Right cardiac atrium (tissue), 5 donors: ENCODE measurements around the gene NRG4. TPM values are rescaled to one million over a fixed set of nuclear protein-coding genes. Genes with fewer than 3 reads are reported as not detected.
"Not testable (repeated sequence)": the region's sequence is repeated elsewhere in the genome, so short reads cannot be mapped to it uniquely, and the experiment has no call there.

Source experiments
- ATAC-seq, 2 donors: fragments of 200-7000 bp; cut with Tn5 transposase; one replicate each; pipeline versions ENCODE4 v1.8.0 to v1.9.1; 2020; ENCODE audit warnings: moderate library complexity in 2 of 2, mild to moderate bottlenecking in 1 of 2
- DNase-seq, 3 donors: peaks; one replicate each; pipeline ENCODE4 v3.0.0-alpha.2; 2020
- H3K27ac ChIP-seq: one replicate; pipeline ENCODE4 v1.5.1; 2013; ENCODE audit warnings: mild to moderate bottlenecking, low read length, control low read depth, moderate library complexity
- H3K27me3 ChIP-seq: one replicate; pipeline ENCODE4 v1.6.1; 2013; ENCODE audit not compliant: control insufficient read depth, insufficient read depth
- H3K4me1 ChIP-seq: one replicate; pipeline ENCODE4 v1.6.1; 2013; ENCODE audit warnings: low read length; ENCODE audit not compliant: control insufficient read depth, insufficient read depth
- H3K4me3 ChIP-seq: one replicate; pipeline ENCODE4 v1.5.1; 2013; ENCODE audit warnings: low read length, control low read depth
- H3K9me3 ChIP-seq: one replicate; pipeline ENCODE4 v1.6.1; 2013; ENCODE audit warnings: low read length; ENCODE audit not compliant: control insufficient read depth
- WGBS: extraction: QIAGEN DNeasy Blood & Tissue Kit; methylation state at CpG from one replicate; pipeline ENCODE4 v1.1.7; 2013; 5-methylcytosine and 5-hydroxymethylcytosine counted together
- intact Hi-C, 4 donors: fragments of 100-400 bp; cut with DNase I; formaldehyde crosslinking; loops; one replicate each; pipeline versions ENCODE4 v1.11.0 to v1.14.0; 2022 to 2023
- polyA plus RNA-seq: library from polyadenylated mRNA; stranded (reverse); fragments of 200-250 nt; gene quantifications from one replicate; pipeline ENCODE4 v1.2.3, GENCODE V29; 2013
- total RNA-seq, 4 donors: library from RNA; stranded (reverse); fragmentation: NEBNext Ultra II Directional; extraction: Animal tissue kit (Norgen Biotek cat#: 25700); gene quantifications; one replicate each; pipeline ENCODE4 v1.2.1, GENCODE V29; 2021
- donor health status: healthy with polysubstance abuse.
- donor health status: DM: no; HTN: yes; CAD: no.
- donor health status: DM: no; HTN: no; CAD: no.
- donor health status: DM: no; HTN: yes; CAD: no; lungs with severe emphysema.
- donor health status: DM: yes; HTN: yes; CAD: no.

The NRG4 gene
- total and polyA plus RNA-seq, 5 donors = 0.34 TPM; not detected in 4

- ATAC-seq (no peak), DNase-seq (no peak)
- intact Hi-C loops = no loop called here
- Histone ChIP-seq H3K27ac (no peak overlapping the region), H3K27me3 (no peaks in the 10 kb centered on the region), H3K4me3 (no peak overlapping the region), H3K4me1 (no peaks in the 10 kb centered on the region), H3K9me3 (no peaks in the 10 kb centered on the region)
Observed at GRCh38 chr15:75992897-75993296, 19.3 kb downstream of the NRG4 start.

DNA sequence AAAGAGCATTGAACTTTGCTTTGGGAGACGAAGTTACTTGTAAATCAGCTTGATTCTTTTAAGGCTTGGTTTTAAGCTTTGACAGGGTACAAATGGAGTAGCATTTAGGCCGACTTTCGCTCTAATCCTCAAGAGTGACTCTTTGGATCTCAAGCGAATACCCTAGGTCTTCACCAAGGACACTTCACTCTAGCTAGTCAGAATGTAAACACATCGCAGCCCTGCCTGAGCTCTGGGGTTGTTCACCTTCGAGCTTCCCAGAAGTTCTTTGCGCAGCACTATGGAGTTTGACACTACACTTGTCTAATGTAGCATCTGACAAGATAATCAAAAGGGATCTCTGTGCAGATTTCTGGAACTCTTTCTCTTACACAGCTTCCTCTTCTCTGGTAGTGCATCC is 22.3 kb downstream of the NRG4 start:
- Histone ChIP-seq H3K4me1 (no peaks in the 10 kb centered on the region), H3K9me3 (no peaks in the 10 kb centered on the region), H3K27ac (no peak overlapping the region), H3K4me3 (no peak overlapping the region), H3K27me3 (no peaks in the 10 kb centered on the region)
- ATAC-seq = no peak
- WGBS = 88% methylated on average over 7 of the region's 7 CpGs
- intact Hi-C loops = no loop called here
- no peak for DNase-seq

GRCh38 chr15:75989045-75989444 is 23.2 kb downstream of the NRG4 start:
- H3K4me1 ChIP-seq = no peaks in the 10 kb centered on the region
- intact Hi-C loops = no loop called here
- no peak overlapping the region for H3K4me3 ChIP-seq
- no peaks in the 10 kb centered on the region for H3K9me3 ChIP-seq
- no peak overlapping the region for H3K27ac ChIP-seq
- no peak for ATAC-seq
- no peaks in the 10 kb centered on the region for H3K27me3 ChIP-seq
- 83% methylated on average over 2 of the region's 2 CpGs for WGBS
- DNase-seq = no peak

DNA sequence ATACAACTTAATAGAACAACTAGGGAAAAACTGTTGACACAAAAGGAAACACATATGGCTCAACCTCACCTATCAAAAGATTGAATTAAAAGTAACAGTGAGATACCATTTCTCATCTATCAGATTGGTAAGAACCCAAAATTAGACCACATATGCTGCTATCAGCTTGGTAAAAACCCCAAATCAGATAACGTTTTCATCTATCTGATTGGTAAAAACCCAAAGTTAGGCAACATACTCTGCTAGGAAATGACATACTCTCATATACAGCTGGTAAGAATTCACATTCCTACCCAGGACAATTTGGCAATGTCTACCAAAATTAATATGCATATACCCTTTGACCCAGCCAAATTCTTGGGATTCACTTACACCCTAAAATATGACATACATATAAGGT is 26.3 kb downstream of the NRG4 start:
- H3K9me3 ChIP-seq = no peaks in the 10 kb centered on the region
- H3K4me1 ChIP-seq = no peaks in the 10 kb centered on the region
- no peak overlapping the region for H3K4me3 ChIP-seq
- 63% methylated on average over 1 of the region's 1 CpG for WGBS
- H3K27me3 ChIP-seq = no peaks in the 10 kb centered on the region
- intact Hi-C loops = no loop called here
- DNase-seq (no peak), ATAC-seq (no peak)
- H3K27ac ChIP-seq = no peak overlapping the region

- ATAC-seq, H3K4me3 ChIP-seq, intact Hi-C loops, H3K27ac ChIP-seq, H3K9me3 ChIP-seq, H3K4me1 ChIP-seq, DNase-seq, H3K27me3 ChIP-seq: not testable (repeated sequence)
- 92% methylated on average over 3 of the region's 3 CpGs for WGBS
Observed at GRCh38 chr15:75984706-75985105, 27.5 kb downstream of the NRG4 start.

DNA sequence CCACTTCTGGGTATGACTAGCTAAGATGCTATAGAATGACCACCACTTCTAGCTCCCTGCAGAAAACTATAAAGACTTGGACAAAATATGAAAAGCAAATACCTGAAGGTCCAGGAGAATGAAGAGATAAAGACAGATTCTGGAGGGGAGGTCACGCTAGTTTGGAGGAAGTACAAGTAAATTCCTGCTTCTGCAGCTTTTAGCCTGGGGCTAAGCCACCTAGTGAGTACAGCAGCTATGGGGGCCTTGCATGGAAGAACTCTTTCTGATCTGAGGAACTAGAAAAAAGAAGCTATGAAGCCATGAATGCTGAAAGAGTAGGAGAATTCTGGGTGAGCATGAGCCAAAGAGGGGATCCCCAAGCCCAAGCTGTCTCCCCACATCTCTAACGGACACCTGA is 29.8 kb downstream of the NRG4 start:
- no peak overlapping the region for H3K27ac ChIP-seq
- intact Hi-C loops = no loop called here
- no peak overlapping the region for H3K4me3 ChIP-seq
- no peaks in the 10 kb centered on the region for H3K9me3 ChIP-seq
- no peaks in the 10 kb centered on the region for H3K27me3 ChIP-seq
- DNase-seq (no peak), ATAC-seq (no peak)
- WGBS = 87% methylated on average over 2 of the region's 2 CpGs
- no peaks in the 10 kb centered on the region for H3K4me1 ChIP-seq

DNA sequence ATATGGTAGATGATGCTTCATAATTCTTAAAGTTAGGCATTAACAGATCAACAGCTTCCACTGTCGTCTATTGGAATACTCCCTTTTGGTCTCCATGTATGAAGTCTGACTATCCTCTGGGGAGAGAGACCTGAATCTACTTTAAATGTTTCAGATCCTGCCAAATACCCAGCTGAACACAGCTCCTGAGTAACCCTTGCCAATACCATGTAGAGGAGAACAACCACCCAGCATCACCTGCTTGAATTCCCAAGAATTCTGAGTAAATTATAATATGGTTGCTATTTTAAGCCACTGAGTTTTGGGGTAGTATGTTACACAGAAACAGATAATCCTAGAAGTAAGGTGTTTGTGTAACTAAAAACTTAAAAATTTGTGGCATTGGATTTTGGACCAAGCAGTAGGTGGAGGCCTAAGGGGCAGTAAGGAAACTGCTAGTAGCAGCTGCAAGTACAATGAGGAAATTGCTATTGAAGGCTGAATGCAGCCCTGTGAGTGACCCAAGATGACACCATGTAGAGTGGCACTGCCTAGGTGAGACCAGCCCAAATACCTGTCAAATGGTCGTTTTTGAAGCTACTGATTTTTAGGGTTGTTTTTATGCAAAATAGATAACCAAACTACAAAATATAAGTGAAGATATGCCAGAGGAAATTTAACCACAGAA is 30.9 kb downstream of the NRG4 start:
- intact Hi-C loops = no loop called here
- Histone ChIP-seq H3K4me3 (no peak overlapping the region), H3K27me3 (no peaks in the 10 kb centered on the region), H3K27ac (no peak overlapping the region), H3K4me1 (no peaks in the 10 kb centered on the region), H3K9me3 (peaks cover 2% of the 10 kb centered on the region)
- 61% methylated on average over 2 of the region's 2 CpGs for WGBS
- no peak for ATAC-seq
- DNase-seq = no peak

- H3K27me3 ChIP-seq, H3K4me3 ChIP-seq, H3K9me3 ChIP-seq, H3K4me1 ChIP-seq, ATAC-seq, intact Hi-C loops, DNase-seq, H3K27ac ChIP-seq: not testable (repeated sequence)
- 85% methylated on average over 3 of the region's 3 CpGs for WGBS
Observed at GRCh38 chr15:75976766-75977165, 35.5 kb downstream of the NRG4 start.

DNA sequence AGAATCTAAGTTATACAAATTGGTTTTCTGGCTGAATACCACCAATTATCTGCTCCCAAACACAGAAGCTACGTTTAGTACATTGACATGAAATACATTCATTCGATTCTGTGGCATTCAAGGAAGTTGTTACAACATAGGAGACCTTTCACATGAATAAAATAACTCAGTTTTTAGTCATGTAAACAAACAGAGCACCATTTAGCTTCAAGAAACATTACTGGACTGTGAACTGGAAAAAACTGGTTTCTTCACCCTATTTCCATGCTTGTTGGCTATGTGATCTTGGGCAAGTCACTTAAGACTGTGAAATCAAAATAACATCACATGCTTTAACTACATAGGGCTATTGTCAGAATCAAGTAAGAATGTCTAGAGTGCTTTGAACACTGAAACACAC is 46.2 kb downstream of the NRG4 start:
- intact Hi-C loops = no loop called here
- H3K4me1 ChIP-seq = no peaks in the 10 kb centered on the region
- H3K9me3 ChIP-seq = no peaks in the 10 kb centered on the region
- 58% methylated on average over 2 of the region's 2 CpGs for WGBS
- H3K27me3 ChIP-seq = no peaks in the 10 kb centered on the region
- H3K4me3 ChIP-seq = no peak overlapping the region
- no peak overlapping the region for H3K27ac ChIP-seq
- DNase-seq (no peak), ATAC-seq (no peak)

DNA sequence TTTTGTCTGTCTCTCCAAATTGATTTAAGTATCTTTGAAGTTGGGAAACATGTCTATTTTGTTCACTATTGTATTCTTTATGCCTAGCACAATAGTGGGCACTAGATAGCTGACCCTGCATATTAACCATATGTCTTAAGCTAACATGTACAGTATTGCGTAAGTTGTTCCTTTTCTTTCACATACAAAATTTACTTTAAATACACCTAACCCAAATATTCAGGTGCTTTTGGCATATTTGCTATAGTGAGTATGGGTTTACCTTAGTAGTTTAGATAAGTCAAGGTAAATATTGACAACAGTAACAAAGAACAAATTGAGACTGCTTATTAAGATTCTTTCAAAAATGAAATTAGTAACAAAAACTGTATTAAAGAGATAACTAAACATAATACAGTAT is 50.9 kb downstream of the NRG4 start:
- 96% methylated on average over 1 of the region's 1 CpG for WGBS
- no peak for DNase-seq
- Histone ChIP-seq H3K27ac (no peak overlapping the region), H3K4me3 (no peak overlapping the region), H3K27me3 (no peaks in the 10 kb centered on the region), H3K9me3 (no peaks in the 10 kb centered on the region), H3K4me1 (no peaks in the 10 kb centered on the region)
- no peak for ATAC-seq
- intact Hi-C loops = no loop called here

GRCh38 chr15:75955720-75956119 is 56.5 kb downstream of the NRG4 start:
- 51% methylated on average over 1 of the region's 1 CpG for WGBS
- no peak overlapping the region for H3K4me3 ChIP-seq
- H3K4me1 ChIP-seq = no peaks in the 10 kb centered on the region
- no peak overlapping the region for H3K27ac ChIP-seq
- intact Hi-C loops = no loop called here
- no peak for ATAC-seq
- no peak for DNase-seq
- no peaks in the 10 kb centered on the region for H3K9me3 ChIP-seq
- H3K27me3 ChIP-seq = no peaks in the 10 kb centered on the region

- intact Hi-C loops = no loop called here
- Histone ChIP-seq H3K9me3 (no peaks in the 10 kb centered on the region), H3K4me3 (no peak overlapping the region), H3K4me1 (no peaks in the 10 kb centered on the region), H3K27ac (no peak overlapping the region), H3K27me3 (no peaks in the 10 kb centered on the region)
- WGBS = 84% methylated on average over 4 of the region's 4 CpGs
- ATAC-seq (no peak), DNase-seq (no peak)
Observed at GRCh38 chr15:75952525-75952924, 59.7 kb downstream of the NRG4 start.
